Measurements from ENCODE around the gene PIK3R1. TPM values are rescaled to one million over a fixed set of nuclear protein-coding genes. Genes with fewer than 3 reads are reported as not detected.

PIK3R1 gene
- total and polyA plus RNA-seq, 3 donors from 2014 or later = 16.9 to 63.7 (median 48.1) TPM

DNA sequence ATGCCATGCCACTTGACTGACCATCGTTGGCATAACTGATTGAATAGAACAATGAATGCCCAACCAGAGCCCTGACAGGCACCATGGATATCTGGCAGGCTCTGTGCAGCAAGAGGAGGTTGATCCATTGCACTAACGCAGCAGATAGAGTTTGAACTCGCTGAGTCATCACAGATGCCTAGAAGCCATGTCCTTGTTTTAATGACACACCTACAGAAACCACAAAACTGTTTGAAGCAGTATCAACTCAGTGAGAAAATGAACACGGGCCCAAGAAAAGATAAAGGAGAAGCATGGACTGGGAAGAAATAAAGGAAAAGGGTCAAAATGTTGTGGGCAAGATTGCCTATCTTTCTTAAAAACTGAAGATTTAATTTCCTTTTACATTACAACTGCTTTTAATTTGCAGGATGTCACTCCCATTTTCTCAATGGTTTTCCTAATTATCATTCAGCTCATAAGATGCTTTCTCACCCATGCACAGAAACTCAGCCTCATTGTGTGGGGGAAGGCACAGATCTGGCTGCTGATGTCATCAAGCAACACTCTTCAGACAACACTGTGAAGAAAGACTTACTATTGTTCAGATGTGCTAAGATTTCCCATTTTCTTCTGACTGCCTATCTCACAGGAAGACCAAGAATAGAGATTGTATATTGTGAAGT, 129.0 kb downstream of the PIK3R1 start:
- Histone ChIP-seq H3K9me3 (no peaks in the 10 kb centered on the region), H3K27ac (no peak overlapping the region), H3K4me3 (no peak overlapping the region), H3K4me1 (peaks cover 13% of the 10 kb centered on the region), H3K36me3 (ENCODE audit: low read depth, missing control alignments) (no peaks in the 10 kb centered on the region), H3K27me3 (no peaks in the 10 kb centered on the region)
- no peak for TF ChIP-seq POLR2A (IDR thresholded peaks at IDR 0.05)
- TF ChIP-seq, protein P1, sequence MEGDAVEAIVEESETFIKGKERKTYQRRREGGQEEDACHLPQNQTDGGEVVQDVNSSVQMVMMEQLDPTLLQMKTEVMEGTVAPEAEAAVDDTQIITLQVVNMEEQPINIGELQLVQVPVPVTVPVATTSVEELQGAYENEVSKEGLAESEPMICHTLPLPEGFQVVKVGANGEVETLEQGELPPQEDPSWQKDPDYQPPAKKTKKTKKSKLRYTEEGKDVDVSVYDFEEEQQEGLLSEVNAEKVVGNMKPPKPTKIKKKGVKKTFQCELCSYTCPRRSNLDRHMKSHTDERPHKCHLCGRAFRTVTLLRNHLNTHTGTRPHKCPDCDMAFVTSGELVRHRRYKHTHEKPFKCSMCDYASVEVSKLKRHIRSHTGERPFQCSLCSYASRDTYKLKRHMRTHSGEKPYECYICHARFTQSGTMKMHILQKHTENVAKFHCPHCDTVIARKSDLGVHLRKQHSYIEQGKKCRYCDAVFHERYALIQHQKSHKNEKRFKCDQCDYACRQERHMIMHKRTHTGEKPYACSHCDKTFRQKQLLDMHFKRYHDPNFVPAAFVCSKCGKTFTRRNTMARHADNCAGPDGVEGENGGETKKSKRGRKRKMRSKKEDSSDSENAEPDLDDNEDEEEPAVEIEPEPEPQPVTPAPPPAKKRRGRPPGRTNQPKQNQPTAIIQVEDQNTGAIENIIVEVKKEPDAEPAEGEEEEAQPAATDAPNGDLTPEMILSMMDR (IDR thresholded peaks at IDR 0.05) = no peak
- intact Hi-C loops (cut with DNase I; ENCODE audit: low total_unique reads) = no loop called here
- peak; percentile 29 for DNase-seq
- 69 to 71% methylated on average over 4 of the region's 4 CpGs for WGBS, 2 donors

DNA sequence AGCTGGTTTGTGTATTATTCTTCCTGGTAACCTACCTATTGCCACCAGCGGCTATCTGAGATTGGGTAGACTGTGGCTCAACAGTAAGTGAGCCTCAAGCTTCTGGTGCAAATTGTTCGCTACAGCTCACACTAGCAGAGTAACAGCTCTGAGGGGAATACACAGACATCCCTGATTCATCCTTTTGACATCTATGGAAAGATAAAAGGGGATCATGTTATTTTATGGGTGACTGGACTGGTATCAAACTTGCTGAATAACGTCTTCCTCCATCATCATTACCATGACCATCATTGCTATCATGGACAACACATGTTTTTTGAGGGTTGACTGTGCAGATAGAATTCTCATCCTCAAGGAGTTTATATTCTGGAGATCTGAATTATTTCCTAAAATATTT, 129.6 kb downstream of the PIK3R1 start:
- DNase-seq = no peak
- no peaks in the 10 kb centered on the region for H3K9me3 ChIP-seq
- H3K27me3 ChIP-seq = no peaks in the 10 kb centered on the region
- TF ChIP-seq, protein P1 (IDR thresholded peaks at IDR 0.05) = no peak
- TF ChIP-seq POLR2A (IDR thresholded peaks at IDR 0.05) = no peak
- no peak overlapping the region for H3K4me3 ChIP-seq
- intact Hi-C loops (cut with DNase I; ENCODE audit: low total_unique reads) = no loop called here
- 88 to 94% methylated on average over 3 of the region's 3 CpGs for WGBS, 2 donors
- H3K36me3 ChIP-seq (ENCODE audit: low read depth, missing control alignments) = no peaks in the 10 kb centered on the region
- peaks cover 13% of the 10 kb centered on the region for H3K4me1 ChIP-seq
- no peak overlapping the region for H3K27ac ChIP-seq

DNA sequence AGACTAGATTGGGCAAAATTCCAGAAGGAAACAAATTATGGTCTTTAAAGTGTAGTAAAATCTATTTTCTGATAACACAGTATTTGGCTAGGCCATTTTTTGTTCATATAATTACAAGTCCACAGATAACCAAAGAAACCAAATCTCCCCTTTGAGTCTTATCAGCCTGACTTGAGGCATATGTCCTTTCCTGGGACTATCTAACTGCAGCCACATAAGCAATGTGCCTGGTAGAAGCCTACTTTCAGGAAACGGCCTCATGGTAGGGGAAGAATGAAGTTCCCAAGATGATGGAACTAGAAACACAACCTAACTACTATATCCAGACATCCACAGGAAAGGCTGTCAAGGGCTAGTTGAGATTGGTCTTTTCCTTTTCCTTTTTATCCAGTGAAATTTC, 130.0 kb downstream of the PIK3R1 start:
- intact Hi-C loops (cut with DNase I; ENCODE audit: low total_unique reads) = no loop called here
- Histone ChIP-seq H3K27ac (no peak overlapping the region), H3K27me3 (no peaks in the 10 kb centered on the region), H3K4me3 (no peak overlapping the region), H3K36me3 (ENCODE audit: low read depth, missing control alignments) (no peaks in the 10 kb centered on the region), H3K9me3 (no peaks in the 10 kb centered on the region), H3K4me1 (peaks cover 13% of the 10 kb centered on the region)
- WGBS, 2 donors = 84 to 86% methylated on average over 1 of the region's 1 CpG
- no peak for DNase-seq
- TF ChIP-seq, protein P1 (IDR thresholded peaks at IDR 0.05) = no peak
- no peak for TF ChIP-seq POLR2A (IDR thresholded peaks at IDR 0.05)

DNA sequence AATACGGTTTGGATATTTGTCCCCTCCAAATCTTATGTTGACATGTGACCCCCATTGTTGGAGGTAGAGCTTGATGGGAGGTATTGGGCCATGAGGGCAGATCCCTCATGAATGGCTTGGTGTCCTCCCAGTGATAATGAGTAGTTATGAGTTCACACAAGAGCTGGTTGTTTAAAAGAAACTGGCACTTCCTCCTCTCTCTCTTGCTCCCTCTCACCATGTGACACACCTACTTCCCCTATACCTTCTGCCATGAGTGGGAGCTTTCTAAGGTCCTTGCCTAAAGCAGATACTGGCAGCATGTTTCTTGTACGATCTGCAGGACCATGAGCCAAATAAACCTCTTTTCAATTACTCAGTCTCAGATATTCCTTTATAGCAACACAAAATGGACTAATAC, 132.0 kb downstream of the PIK3R1 start:
- H3K27ac ChIP-seq = no peak overlapping the region
- no peaks in the 10 kb centered on the region for H3K27me3 ChIP-seq
- no peak overlapping the region for H3K4me3 ChIP-seq
- H3K4me1 ChIP-seq = peaks cover 13% of the 10 kb centered on the region
- no peaks in the 10 kb centered on the region for H3K9me3 ChIP-seq
- no peak for DNase-seq
- no peaks in the 10 kb centered on the region for H3K36me3 ChIP-seq (ENCODE audit: low read depth, missing control alignments)
- intact Hi-C loops (cut with DNase I; ENCODE audit: low total_unique reads) = no loop called here
- WGBS, 2 donors = 78 to 87% methylated on average over 2 of the region's 2 CpGs
- TF ChIP-seq POLR2A (IDR thresholded peaks at IDR 0.05) = no peak
- TF ChIP-seq, protein P1 (IDR thresholded peaks at IDR 0.05) = no peak
